Body of pancreas (tissue), 4 donors: ENCODE data around the gene WNT5B.

Source experiments
- POLR2A ChIP-seq, 3 donors: fragments of 450-650 bp; IDR thresholded peaks; one replicate each; pipeline ENCODE4 v1.6.1; 2016; ENCODE audit warnings: antibody characterized with exemption in 3 of 3, mild to moderate bottlenecking in 2 of 3
- TF ChIP-seq, protein P1 (sequence below), 7 experiments: fragments of 450-650 bp in 4 of 7; fragments of 200-600 bp in 3 of 7; sonication (generic) in 3 of 7; IDR thresholded peaks; one replicate each; pipeline ENCODE4 v1.5.1; 2016 to 2019; ENCODE audit warnings: antibody characterized with exemption in 7 of 7

DNA sequence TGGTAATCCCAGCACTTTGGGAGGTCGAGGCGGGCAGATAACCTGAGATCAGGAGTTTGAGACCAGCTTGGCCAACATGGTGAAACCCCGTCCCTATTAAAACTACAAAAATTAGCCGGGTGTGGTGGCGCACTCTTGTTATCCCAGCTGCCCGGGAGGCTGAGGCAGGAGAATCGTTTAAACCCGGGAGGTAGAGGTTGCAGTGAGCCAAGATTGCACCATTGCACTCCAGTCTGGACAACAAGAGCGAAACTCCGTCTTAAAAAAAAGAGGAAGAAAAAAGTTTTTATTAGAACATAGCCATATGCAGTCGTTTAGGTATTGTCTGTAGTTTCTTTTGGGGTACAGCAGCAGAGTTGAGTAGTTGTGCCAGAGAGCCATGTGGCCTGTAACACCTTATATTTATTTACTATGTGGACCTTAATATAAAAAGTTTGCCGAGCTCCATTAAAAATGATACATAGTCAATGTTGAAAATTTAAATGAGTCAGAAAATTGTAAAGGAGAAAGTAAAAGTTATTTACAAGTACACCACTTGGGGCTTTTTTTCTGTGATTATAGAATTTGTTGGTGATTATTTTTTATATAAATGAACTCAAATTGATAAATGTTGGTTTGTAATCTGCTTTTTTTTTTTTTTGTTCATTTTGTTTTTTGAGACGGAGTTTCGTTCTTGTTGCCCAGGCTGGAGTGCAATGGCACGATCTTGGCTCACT, 64.0 kb downstream of the WNT5B start:
- TF ChIP-seq, protein P1, sequence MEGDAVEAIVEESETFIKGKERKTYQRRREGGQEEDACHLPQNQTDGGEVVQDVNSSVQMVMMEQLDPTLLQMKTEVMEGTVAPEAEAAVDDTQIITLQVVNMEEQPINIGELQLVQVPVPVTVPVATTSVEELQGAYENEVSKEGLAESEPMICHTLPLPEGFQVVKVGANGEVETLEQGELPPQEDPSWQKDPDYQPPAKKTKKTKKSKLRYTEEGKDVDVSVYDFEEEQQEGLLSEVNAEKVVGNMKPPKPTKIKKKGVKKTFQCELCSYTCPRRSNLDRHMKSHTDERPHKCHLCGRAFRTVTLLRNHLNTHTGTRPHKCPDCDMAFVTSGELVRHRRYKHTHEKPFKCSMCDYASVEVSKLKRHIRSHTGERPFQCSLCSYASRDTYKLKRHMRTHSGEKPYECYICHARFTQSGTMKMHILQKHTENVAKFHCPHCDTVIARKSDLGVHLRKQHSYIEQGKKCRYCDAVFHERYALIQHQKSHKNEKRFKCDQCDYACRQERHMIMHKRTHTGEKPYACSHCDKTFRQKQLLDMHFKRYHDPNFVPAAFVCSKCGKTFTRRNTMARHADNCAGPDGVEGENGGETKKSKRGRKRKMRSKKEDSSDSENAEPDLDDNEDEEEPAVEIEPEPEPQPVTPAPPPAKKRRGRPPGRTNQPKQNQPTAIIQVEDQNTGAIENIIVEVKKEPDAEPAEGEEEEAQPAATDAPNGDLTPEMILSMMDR (IDR thresholded peaks at IDR 0.05): no peak
- TF ChIP-seq POLR2A (IDR thresholded peaks at IDR 0.05): no peak
